ENCODE measurements around the gene LTK.

- no peak for TF ChIP-seq CTCF (conservative IDR thresholded peaks at IDR 0.05; ENCODE audit: low read depth, low read length)
- TF ChIP-seq EZH2 (IDR thresholded peaks at IDR 0.05; ENCODE audit: low read length, unreplicated experiment) = no peak
- TF ChIP-seq EZH2phosphoT487 (IDR thresholded peaks at IDR 0.05; ENCODE audit: borderline replicate concordance, low read length) = no peak
Measured at GRCh38 chr15:41494922-41495735, 18.5 kb downstream of the LTK start.

All from PC-3 (cell line).